HFF-Myc (cell line): ENCODE measurements around the gene RPS6KL1.

ENCODE experiments used
- DNase-seq: peaks from one replicate; pipeline ENCODE4 v3.0.0-alpha.2; 2011; ENCODE audit warnings: low read depth; ENCODE audit errors: extremely low read depth
- H3K4me3 ChIP-seq: replicated peaks from 2 replicates; pipeline ENCODE4 v1.5.1; 2011; ENCODE audit warnings: low read depth, mild to moderate bottlenecking, control low read depth, low read length
- TF ChIP-seq, protein P1 (sequence below): IDR thresholded peaks from 2 replicates; pipeline ENCODE4 v1.5.1; 2012; ENCODE audit warnings: mild to moderate bottlenecking, low read depth, low read length, control low read depth; ENCODE audit errors: missing control alignments

Gene RPS6KL1

DNA sequence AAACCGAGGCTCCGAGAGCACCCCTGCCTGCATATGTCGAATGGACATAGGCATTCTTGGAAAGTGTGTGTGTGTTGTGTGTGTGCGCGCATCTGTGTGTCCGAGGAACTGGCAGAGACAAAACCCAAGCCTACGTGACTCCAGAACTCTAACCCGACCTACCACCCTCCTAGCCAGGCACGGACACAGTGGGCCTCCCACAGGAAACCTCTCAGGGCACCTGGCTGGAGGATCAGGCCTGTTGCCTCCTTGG is 32.9 kb upstream of the RPS6KL1 start:
- no peak for DNase-seq
- TF ChIP-seq, protein P1, sequence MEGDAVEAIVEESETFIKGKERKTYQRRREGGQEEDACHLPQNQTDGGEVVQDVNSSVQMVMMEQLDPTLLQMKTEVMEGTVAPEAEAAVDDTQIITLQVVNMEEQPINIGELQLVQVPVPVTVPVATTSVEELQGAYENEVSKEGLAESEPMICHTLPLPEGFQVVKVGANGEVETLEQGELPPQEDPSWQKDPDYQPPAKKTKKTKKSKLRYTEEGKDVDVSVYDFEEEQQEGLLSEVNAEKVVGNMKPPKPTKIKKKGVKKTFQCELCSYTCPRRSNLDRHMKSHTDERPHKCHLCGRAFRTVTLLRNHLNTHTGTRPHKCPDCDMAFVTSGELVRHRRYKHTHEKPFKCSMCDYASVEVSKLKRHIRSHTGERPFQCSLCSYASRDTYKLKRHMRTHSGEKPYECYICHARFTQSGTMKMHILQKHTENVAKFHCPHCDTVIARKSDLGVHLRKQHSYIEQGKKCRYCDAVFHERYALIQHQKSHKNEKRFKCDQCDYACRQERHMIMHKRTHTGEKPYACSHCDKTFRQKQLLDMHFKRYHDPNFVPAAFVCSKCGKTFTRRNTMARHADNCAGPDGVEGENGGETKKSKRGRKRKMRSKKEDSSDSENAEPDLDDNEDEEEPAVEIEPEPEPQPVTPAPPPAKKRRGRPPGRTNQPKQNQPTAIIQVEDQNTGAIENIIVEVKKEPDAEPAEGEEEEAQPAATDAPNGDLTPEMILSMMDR, result no peak
- H3K4me3 ChIP-seq, result peak overlapping the region; percentile 70

DNA sequence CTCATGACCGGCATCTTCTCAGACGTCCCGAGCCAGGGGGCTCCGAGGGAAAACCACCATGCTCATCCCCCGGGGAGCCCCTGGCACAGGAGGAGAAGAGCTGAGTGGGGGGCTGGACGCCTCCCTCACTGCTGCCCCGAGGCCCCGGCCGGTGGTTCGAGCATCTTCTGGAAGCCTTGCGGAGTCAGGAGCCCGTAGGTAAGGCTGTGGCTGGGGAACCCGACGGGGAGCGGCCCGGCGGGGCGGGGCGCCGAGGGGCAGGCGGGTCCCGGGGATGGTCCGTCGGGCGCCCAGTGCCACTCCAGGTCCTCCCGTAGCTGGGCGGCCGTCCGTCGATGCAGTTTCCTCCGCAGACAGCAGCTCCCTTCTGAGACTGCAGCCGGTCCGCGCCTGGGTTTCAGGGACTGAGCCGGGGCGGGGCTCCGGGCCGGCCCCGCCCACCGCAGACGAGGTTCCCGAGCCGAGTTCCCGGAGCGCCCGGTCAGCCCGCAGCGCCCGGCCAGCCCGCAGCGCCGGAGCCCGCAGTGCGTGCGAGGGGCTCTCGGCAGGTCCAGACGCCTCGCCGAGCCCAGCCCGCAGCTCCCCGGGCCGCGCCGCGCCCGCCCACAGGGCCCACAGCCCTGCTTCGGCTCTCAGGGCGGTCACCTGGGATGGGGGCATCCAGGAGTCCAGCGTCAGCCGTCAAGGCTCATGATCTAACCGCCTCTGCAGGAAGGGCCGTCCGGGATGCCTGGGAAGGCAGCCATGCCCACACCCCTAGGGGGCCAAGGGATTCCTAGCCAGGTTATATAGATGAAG is 32.4 kb upstream of the RPS6KL1 start, which contains the start of gene PGF:
PGF (minus strand) TSS at position 369 of the 798 bp plus-strand sequence; CDS start at position 14, 355 bp downstream.
- TF ChIP-seq, protein P1, result no peak
- no peak for DNase-seq
- H3K4me3 ChIP-seq, result peak within 1 kb of the TSS; percentile 70

DNA sequence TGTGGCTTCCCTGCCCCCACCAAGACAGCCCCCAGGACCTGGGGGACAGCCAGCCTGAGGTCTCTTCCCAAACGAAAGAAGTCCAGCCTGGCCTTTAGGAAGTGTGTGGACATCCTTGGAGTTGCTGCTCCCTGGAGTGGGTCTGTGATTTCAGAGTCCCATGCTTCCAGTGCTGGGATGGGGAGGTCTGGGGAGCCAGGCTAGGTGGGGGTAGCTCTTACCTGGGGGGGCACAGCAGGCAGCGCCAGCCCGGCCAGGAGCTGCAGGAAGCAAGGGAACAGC is 31.8 kb upstream of the RPS6KL1 start:
- TF ChIP-seq, protein P1, result no peak
- peak overlapping the region; percentile 70 for H3K4me3 ChIP-seq
- no peak for DNase-seq

DNA sequence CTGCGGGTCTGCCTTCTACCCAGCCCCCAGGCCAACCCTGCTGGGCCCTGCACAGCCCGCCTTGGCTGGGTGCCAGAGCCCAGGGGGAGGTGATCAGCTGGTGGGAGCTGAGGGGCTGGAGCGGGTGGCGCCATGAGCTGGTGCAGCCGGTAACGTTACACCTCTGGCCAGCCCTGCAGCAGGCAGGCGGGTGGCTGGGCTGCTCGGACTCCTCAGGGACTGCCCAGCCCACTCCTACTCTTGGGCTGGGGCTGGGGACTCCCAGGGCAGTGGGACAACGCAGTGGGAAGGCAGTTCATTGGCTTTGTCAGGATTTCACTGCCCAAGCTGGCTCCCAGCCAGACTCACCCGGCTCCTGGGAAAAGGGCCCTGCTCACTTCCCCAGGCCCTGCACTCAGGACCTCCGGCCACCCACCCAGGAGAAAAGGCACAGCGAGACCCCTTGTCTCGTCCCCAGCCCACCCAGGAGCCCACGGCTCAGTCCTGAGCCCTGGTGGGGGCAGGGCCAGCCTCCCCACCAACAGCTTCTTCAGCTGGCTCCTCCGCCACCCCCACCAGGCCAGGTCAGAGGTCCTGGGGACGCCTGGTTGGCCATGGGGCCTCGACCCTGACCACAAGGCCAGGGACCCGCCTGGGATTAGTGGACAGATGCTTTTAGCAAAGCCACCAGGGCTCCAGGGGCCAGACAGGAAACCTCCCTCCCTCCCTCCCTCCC is 31.3 kb upstream of the RPS6KL1 start:
- DNase-seq, result no peak
- H3K4me3 ChIP-seq, result peak overlapping the region; percentile 70
- TF ChIP-seq, protein P1, result no peak

DNA sequence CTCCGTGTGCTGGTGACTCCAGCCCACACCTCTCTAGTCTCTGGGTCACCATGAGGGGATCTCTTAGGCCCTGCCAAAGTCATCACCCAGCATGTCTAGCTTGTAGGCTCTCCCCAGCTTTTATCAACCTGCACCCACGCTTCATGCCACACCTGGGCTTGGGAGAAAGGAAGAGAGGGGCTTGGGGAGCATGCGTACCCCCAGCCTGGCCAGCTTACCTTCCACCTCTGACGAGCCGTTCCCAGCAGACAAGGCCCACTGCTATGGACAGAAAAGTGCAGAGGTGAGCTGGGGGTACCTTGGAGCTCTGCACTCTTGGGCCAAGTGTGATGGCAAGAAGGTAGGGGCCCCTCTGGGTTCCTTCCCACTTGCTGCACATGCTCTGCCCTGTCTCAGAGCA is 30.6 kb upstream of the RPS6KL1 start:
- DNase-seq, result no peak
- H3K4me3 ChIP-seq, result peak overlapping the region; percentile 70
- TF ChIP-seq, protein P1, result no peak

DNA sequence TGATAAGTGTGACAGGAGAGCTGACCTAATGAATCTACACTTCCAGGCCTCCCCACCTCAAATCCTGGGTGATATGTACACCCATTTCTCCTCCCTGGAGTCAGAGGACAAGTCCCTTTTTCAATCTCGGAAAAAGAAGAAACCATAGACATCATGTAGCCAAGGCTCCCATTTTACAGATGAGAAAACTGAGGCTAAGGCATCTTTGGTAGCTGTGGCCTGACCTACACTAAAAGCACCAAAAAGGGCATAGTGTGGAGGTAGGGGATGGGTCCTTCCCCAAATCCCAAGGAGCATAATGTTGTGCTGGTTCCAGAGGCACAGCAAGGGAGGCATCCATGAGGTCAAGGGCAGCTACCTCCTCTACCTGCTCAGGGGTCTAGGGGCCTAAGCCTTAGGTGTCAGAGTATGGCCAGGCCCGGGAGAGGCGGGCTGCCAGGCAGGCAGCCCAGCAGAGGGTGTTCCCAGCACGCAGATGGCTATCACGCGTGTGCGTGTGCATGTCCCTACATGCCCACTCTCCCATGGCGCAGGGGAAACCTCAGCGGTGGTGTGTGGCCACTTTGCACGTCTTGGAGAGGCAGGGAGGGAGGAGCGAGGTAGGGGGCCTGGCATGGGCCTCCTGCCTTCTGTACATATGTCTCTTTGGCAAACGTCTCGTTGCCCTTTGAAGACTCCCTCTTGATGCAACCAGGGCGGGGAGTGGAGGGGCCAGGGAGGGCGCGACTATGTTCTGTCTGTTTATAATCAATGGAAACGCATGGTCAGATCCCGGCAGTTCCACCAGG is 29.8 kb upstream of the RPS6KL1 start:
- no peak for DNase-seq
- peak overlapping the region; percentile 70 for H3K4me3 ChIP-seq
- TF ChIP-seq, protein P1, result no peak
